Subcutaneous adipose tissue (tissue), 4 donors: Measurements from ENCODE around the gene C2orf49. TPM values are rescaled to one million over a fixed set of nuclear protein-coding genes. Genes with fewer than 3 reads are reported as not detected.

Experiments
- total RNA-seq, 4 donors: library from RNA; depleted of rRNA; stranded (reverse); fragments of >200 nt; gene quantifications; one replicate each; pipeline ENCODE4 v1.1.0, GENCODE V29; 2016
- TF ChIP-seq, protein P1 (sequence below): fragments of 450-650 bp; IDR thresholded peaks from one replicate; pipeline ENCODE4 v1.5.1; 2016; ENCODE audit warnings: low read depth, mild to moderate bottlenecking, control low read depth, antibody characterized with exemption, moderate library complexity

The C2orf49 gene
- total RNA-seq, 4 donors from 2014 or later, result 13.4 to 30.5 (median 18.2) TPM

- TF ChIP-seq, protein P1, sequence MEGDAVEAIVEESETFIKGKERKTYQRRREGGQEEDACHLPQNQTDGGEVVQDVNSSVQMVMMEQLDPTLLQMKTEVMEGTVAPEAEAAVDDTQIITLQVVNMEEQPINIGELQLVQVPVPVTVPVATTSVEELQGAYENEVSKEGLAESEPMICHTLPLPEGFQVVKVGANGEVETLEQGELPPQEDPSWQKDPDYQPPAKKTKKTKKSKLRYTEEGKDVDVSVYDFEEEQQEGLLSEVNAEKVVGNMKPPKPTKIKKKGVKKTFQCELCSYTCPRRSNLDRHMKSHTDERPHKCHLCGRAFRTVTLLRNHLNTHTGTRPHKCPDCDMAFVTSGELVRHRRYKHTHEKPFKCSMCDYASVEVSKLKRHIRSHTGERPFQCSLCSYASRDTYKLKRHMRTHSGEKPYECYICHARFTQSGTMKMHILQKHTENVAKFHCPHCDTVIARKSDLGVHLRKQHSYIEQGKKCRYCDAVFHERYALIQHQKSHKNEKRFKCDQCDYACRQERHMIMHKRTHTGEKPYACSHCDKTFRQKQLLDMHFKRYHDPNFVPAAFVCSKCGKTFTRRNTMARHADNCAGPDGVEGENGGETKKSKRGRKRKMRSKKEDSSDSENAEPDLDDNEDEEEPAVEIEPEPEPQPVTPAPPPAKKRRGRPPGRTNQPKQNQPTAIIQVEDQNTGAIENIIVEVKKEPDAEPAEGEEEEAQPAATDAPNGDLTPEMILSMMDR, result no peak
Measured at GRCh38 chr2:105398336-105399206, 61.2 kb downstream of the C2orf49 start, which contains the start of gene FHL2. Gene FHL2 (minus strand): TSS chr2:105399051. CDS start chr2:105386516, 12,535 bp downstream.

Other genes starting within 250 kb of the C2orf49 start
- gene GPR45, start 95.8 kb upstream of the C2orf49 start, total RNA-seq, result not detected
- gene TGFBRAP1, start 7.8 kb upstream of the C2orf49 start, total RNA-seq, result 10 to 100 TPM; 21.0 to 24.6 (median 22.2) TPM
- 10 to 100 TPM; 24.1 to 35.9 (median 30.2) TPM for gene FHL2, start 61.5 kb downstream of the C2orf49 start, total RNA-seq